Liver (tissue), 9 donors: ENCODE results near the gene ZBTB7B. TPM values are rescaled to one million over a fixed set of nuclear protein-coding genes. Genes with fewer than 3 reads are reported as not detected.

ENCODE experiments used
- DNase-seq: peaks from one replicate; pipeline ENCODE4 v3.0.0-alpha.2; 2017; ENCODE audit warnings: low spot score
- H3K27ac ChIP-seq, 2 donors: one replicate each; pipeline ENCODE4 v1.7.0; 2013; ENCODE audit warnings: inconsistent platforms in 2 of 2, low read length in 2 of 2, control low read depth in 1 of 2, low read depth in 1 of 2, mild to moderate bottlenecking in 1 of 2
- H3K27me3 ChIP-seq, 4 donors: one replicate each; pipeline versions ENCODE4 v1.6.1 to v1.7.0; 2013; ENCODE audit warnings: low read length in 3 of 4, inconsistent platforms in 1 of 4, mild to moderate bottlenecking in 1 of 4, moderate library complexity in 1 of 4; ENCODE audit not compliant: control insufficient read depth in 4 of 4, insufficient read depth in 4 of 4
- H3K36me3 ChIP-seq, 4 donors: one replicate each; pipeline versions ENCODE4 v1.6.1 to v1.7.0; 2013; ENCODE audit warnings: low read length in 3 of 4, mild to moderate bottlenecking in 3 of 4, low read depth in 1 of 4, moderate library complexity in 1 of 4; ENCODE audit not compliant: control insufficient read depth in 4 of 4, insufficient read depth in 3 of 4
- H3K4me1 ChIP-seq, 4 donors: one replicate each; pipeline versions ENCODE4 v1.6.1 to v1.7.0; 2013; ENCODE audit warnings: low read length in 3 of 4, mild to moderate bottlenecking in 3 of 4, moderate library complexity in 1 of 4; ENCODE audit not compliant: control insufficient read depth in 4 of 4, insufficient read depth in 4 of 4
- H3K4me3 ChIP-seq, 3 donors: one replicate each; pipeline versions ENCODE4 v1.6.1 to v1.7.0; 2013; ENCODE audit warnings: low read length in 3 of 3, control low read depth in 1 of 3, low read depth in 1 of 3, mild to moderate bottlenecking in 1 of 3
- H3K9ac ChIP-seq, 2 donors: one replicate each; pipeline ENCODE4 v1.7.0; 2013; ENCODE audit warnings: low read length in 2 of 2, mild to moderate bottlenecking in 2 of 2, moderate library complexity in 2 of 2, control low read depth in 1 of 2, low read depth in 1 of 2
- H3K9me3 ChIP-seq, 4 donors: one replicate each; pipeline versions ENCODE4 v1.6.1 to v1.7.0; 2013; ENCODE audit warnings: low read length in 3 of 4; ENCODE audit not compliant: control insufficient read depth in 4 of 4
- FOXA2 ChIP-seq: IDR thresholded peaks from 2 replicates; pipeline ENCODE4 v1.6.1; 2016; ENCODE audit warnings: antibody characterized with exemption
- GABPA ChIP-seq, 2 donors: IDR thresholded peaks in 1 of 2; conservative IDR thresholded peaks in 1 of 2; 2 replicates each; pipeline ENCODE4 v1.6.1; 2016; ENCODE audit warnings: antibody characterized with exemption in 2 of 2, mild to moderate bottlenecking in 1 of 2, moderate library complexity in 1 of 2
- HNF4A ChIP-seq, 2 donors: conservative IDR thresholded peaks; 2 replicates each; pipeline ENCODE4 v1.6.1; 2016; ENCODE audit warnings: antibody characterized with exemption in 2 of 2, mild to moderate bottlenecking in 2 of 2
- HNF4G ChIP-seq: IDR thresholded peaks from 2 replicates; pipeline ENCODE4 v1.6.1; 2016; ENCODE audit warnings: antibody characterized with exemption
- JUND ChIP-seq, 2 donors: IDR thresholded peaks; 2 replicates each; pipeline ENCODE4 v1.6.1; 2016; ENCODE audit warnings: antibody characterized with exemption in 2 of 2
- NR2F2 ChIP-seq: IDR thresholded peaks from 2 replicates; pipeline ENCODE4 v1.6.1; 2016; ENCODE audit warnings: antibody characterized with exemption
- RAD21 ChIP-seq, 2 donors: IDR thresholded peaks; 2 replicates each; pipeline ENCODE4 v1.6.1; 2016; ENCODE audit warnings: antibody characterized with exemption in 2 of 2, mild to moderate bottlenecking in 2 of 2
- SP1 ChIP-seq: IDR thresholded peaks from 2 replicates; pipeline ENCODE4 v1.6.1; 2018; ENCODE audit warnings: antibody characterized with exemption, mild to moderate bottlenecking
- TAF1 ChIP-seq: conservative IDR thresholded peaks from 2 replicates; pipeline ENCODE4 v1.6.1; 2016; ENCODE audit warnings: antibody characterized with exemption, mild to moderate bottlenecking
- WGBS: extraction: QIAGEN DNeasy Blood & Tissue Kit; methylation state at CpG from one replicate; pipeline ENCODE4 v1.1.7; 2013; 5-methylcytosine and 5-hydroxymethylcytosine counted together
- polyA plus RNA-seq, 2 donors: library from polyadenylated mRNA; stranded (reverse) in 1 of 2; unstranded in 1 of 2; fragments of 200-250 nt in 1 of 2; fragments of >200 nt in 1 of 2; fragmentation: Nextera tagmentation in 1 of 2; extraction: Ambion mirVana in 1 of 2; gene quantifications; one replicate each; pipeline versions ENCODE4 v1.2.1 to v1.2.3, GENCODE V29; 2013 to 2015
- total RNA-seq, 2 donors: library from RNA; depleted of rRNA; stranded (reverse); fragments of >200 nt; gene quantifications; one replicate each; pipeline ENCODE4 v1.2.3, GENCODE V29; 2014
- TF ChIP-seq, protein P1 (sequence below): IDR thresholded peaks from 2 replicates; pipeline ENCODE4 v1.6.1; 2016; ENCODE audit warnings: antibody characterized with exemption
- TF ChIP-seq, protein P2 (sequence below): fragments of 150-350 bp; IDR thresholded peaks from 2 replicates; pipeline ENCODE4 v1.5.1; 2017; ENCODE audit warnings: improper control_type of control experiment, low read depth, low read length; ENCODE audit not compliant: missing input control
- TF ChIP-seq, protein P3 (sequence below): IDR thresholded peaks from 2 replicates; pipeline ENCODE4 v1.6.1; 2016; ENCODE audit warnings: antibody characterized with exemption
- TF ChIP-seq, protein P4 (sequence below): IDR thresholded peaks from 2 replicates; pipeline ENCODE4 v1.6.1; 2016; ENCODE audit warnings: antibody characterized with exemption
- donor health status: healthy.
- donor health status: healthy.
- donor health status: healthy.
- donor health status: healthy.
- donor health status: healthy.

The ZBTB7B gene
- total and polyA plus RNA-seq, 4 donors, result 7.0 to 50.2 (median 21.1) TPM

DNA sequence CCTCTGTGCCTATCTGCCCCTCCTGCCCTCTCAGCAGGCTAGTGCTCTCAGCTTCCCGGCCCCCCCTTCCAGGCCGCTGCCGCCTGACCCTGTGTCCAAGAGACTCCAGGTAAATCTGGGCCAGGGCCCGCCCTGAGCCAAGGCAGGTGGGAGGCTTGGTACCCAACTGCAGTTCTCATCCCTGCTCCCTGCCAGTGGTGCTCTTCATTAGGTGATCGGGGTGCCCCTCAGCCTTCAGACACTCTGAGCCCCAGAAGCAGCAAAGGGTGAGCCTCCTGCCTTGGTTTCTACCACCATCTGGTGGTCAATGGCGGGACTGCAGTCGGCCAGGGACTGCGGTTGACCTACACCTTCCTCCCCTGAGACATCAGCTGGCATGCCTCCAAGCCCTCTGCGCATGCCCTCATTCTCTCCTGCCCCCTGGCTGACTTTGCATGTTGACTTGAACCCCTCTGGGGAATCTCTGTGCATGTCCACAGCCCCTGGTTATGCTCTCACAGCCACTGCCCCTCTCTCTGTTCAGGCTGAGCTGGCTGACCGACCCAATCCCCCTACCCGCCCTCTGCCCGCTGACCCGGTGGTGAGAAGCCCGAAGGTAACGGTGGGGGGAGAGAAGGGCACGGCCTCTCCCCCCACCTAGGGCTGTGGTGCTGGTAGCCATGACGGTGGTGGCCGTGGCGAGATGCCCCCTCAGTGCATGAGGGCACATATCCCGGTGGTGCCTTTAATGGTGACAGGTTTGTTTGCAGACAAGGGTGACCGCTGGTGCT lies 59.0 kb downstream of the ZBTB7B start:
- Histone ChIP-seq H3K9me3 (no peaks in the 10 kb centered on the region), H3K27me3 (no peaks in the 10 kb centered on the region), H3K4me1 (peaks cover 7 to 36% (median 30%) of the 10 kb centered on the region in 4 donors), H3K36me3 (peaks cover 0 to 13% (median 9%) of the 10 kb centered on the region in 4 donors), H3K4me3 (no peak overlapping the region), H3K27ac (no peak overlapping the region), H3K9ac (no peak overlapping the region)
- peak; percentile 98 for DNase-seq
- WGBS, result 32% methylated on average over 21 of the region's 21 CpGs
- TF ChIP-seq, protein P1, sequence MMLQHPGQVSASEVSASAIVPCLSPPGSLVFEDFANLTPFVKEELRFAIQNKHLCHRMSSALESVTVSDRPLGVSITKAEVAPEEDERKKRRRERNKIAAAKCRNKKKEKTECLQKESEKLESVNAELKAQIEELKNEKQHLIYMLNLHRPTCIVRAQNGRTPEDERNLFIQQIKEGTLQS, result no peak
- no peak for TF ChIP-seq GABPA (IDR thresholded peaks at IDR 0.05 in 1 of 2, conservative IDR thresholded peaks at IDR 0.05 in 1 of 2)
- no peak for TF ChIP-seq JUND (IDR thresholded peaks at IDR 0.05)
- TF ChIP-seq HNF4A (conservative IDR thresholded peaks at IDR 0.05), result peak in 1 of 2 donors; percentile 15
- no peak for TF ChIP-seq HNF4G
- TF ChIP-seq RAD21 (IDR thresholded peaks at IDR 0.05), result peak; percentile 97 to 98
- TF ChIP-seq, protein P2, sequence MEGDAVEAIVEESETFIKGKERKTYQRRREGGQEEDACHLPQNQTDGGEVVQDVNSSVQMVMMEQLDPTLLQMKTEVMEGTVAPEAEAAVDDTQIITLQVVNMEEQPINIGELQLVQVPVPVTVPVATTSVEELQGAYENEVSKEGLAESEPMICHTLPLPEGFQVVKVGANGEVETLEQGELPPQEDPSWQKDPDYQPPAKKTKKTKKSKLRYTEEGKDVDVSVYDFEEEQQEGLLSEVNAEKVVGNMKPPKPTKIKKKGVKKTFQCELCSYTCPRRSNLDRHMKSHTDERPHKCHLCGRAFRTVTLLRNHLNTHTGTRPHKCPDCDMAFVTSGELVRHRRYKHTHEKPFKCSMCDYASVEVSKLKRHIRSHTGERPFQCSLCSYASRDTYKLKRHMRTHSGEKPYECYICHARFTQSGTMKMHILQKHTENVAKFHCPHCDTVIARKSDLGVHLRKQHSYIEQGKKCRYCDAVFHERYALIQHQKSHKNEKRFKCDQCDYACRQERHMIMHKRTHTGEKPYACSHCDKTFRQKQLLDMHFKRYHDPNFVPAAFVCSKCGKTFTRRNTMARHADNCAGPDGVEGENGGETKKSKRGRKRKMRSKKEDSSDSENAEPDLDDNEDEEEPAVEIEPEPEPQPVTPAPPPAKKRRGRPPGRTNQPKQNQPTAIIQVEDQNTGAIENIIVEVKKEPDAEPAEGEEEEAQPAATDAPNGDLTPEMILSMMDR, result peak; percentile 99

DNA sequence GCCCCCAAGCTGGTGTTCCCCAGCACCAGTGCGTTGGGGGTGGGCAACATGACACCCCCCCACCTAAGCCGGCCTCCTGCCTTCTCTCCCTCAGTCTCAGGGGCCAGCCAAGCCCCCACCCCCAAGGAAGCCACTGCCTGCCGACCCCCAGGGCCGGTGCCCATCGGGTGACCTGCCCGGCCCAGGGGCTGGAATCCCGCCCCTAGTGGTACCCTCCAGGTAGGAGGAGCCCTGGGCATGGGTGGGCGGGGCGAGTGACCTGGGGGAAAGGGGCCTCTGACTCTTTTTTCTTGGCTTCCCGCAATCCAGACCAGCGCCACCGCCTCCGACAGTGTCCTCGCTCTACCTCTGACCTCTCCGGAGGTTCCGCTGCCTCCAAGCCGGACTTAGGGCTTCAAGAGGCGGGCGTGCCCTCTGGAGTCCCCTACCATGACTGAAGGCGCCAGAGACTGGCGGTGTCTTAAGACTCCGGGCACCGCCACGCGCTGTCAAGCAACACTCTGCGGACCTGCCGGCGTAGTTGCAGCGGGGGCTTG lies 59.6 kb downstream of the ZBTB7B start:
- Histone ChIP-seq H3K9ac (no peak overlapping the region), H3K36me3 (peaks cover 0 to 11% (median 8%) of the 10 kb centered on the region in 4 donors), H3K4me3 (no peak overlapping the region), H3K27me3 (no peaks in the 10 kb centered on the region), H3K27ac (no peak overlapping the region), H3K9me3 (no peaks in the 10 kb centered on the region), H3K4me1 (peaks cover 7 to 36% (median 30%) of the 10 kb centered on the region in 4 donors)
- DNase-seq, result no peak
- no peak for TF ChIP-seq TAF1
- TF ChIP-seq SP1, result no peak
- TF ChIP-seq, protein P3, sequence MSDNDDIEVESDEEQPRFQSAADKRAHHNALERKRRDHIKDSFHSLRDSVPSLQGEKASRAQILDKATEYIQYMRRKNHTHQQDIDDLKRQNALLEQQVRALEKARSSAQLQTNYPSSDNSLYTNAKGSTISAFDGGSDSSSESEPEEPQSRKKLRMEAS, result no peak
- no peak for TF ChIP-seq NR2F2
- no peak for TF ChIP-seq FOXA2
- TF ChIP-seq, protein P2, result no peak
- TF ChIP-seq HNF4A (conservative IDR thresholded peaks at IDR 0.05), result no peak
- TF ChIP-seq, protein P1, result no peak
- TF ChIP-seq, protein P4, sequence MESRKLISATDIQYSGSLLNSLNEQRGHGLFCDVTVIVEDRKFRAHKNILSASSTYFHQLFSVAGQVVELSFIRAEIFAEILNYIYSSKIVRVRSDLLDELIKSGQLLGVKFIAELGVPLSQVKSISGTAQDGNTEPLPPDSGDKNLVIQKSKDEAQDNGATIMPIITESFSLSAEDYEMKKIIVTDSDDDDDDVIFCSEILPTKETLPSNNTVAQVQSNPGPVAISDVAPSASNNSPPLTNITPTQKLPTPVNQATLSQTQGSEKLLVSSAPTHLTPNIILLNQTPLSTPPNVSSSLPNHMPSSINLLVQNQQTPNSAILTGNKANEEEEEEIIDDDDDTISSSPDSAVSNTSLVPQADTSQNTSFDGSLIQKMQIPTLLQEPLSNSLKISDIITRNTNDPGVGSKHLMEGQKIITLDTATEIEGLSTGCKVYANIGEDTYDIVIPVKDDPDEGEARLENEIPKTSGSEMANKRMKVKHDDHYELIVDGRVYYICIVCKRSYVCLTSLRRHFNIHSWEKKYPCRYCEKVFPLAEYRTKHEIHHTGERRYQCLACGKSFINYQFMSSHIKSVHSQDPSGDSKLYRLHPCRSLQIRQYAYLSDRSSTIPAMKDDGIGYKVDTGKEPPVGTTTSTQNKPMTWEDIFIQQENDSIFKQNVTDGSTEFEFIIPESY, result no peak
- no peak for TF ChIP-seq GABPA (IDR thresholded peaks at IDR 0.05 in 1 of 2, conservative IDR thresholded peaks at IDR 0.05 in 1 of 2)
- 40% methylated on average over 29 of the region's 29 CpGs for WGBS
